ENCODE results near the gene IKZF5. TPM values are rescaled to one million over a fixed set of nuclear protein-coding genes. Genes with fewer than 3 reads are reported as not detected.

Gene IKZF5
- total and polyA plus RNA-seq, 2 experiments from 2014 or later = 6.9 to 10.5 TPM

GRCh38 chr10:122962405-122962804, 46.2 kb downstream of the IKZF5 start (continued):
- TF ChIP-seq ETS1 (IDR thresholded peaks at IDR 0.05) (no peak), EZH2phosphoT487 (IDR thresholded peaks at IDR 0.05; ENCODE audit: unreplicated experiment) (no peak), ZNF331 (CRISPR knock-in tag; IDR thresholded peaks at IDR 0.05; ENCODE audit: low read depth) (no peak), NANOG (IDR thresholded peaks at IDR 0.05; ENCODE audit: borderline replicate concordance) (no peak), STAT1 (IDR thresholded peaks at IDR 0.05; ENCODE audit: unreplicated experiment) (no peak)

- ATAC-seq (no peak), DNase-seq (ENCODE audit: low spot score) (no peak)
- no peak for TF ChIP-seq ZNF462 (CRISPR knock-in tag; IDR thresholded peaks at IDR 0.05)
- no peak overlapping the region for H3K4me3 Mint-ChIP-seq
- H3K4me2 ChIP-seq = no peak overlapping the region
- H3K79me2 ChIP-seq (replicated peaks; ENCODE audit: insufficient read depth) = no peaks in the 10 kb centered on the region
- peaks cover 12% of the 10 kb centered on the region for H3K9me2 ChIP-seq (ENCODE audit: insufficient read depth)
- no peak overlapping the region for H3K27ac ChIP-seq (ENCODE audit: low read depth)
- H3K4me3 ChIP-seq = no peak overlapping the region
- H3F3A ChIP-seq (replicated peaks; ENCODE audit: low read depth) = 0 out of 2 replicates have a peak, but pooled peaks cover 2% of the 10 kb centered on the region
- H3K4me1 Mint-ChIP-seq = peaks cover 8% of the 10 kb centered on the region
- H2AFZ ChIP-seq = no peak overlapping the region
- H3K4me1 ChIP-seq (ENCODE audit: insufficient read depth) = peaks cover 4% of the 10 kb centered on the region; the same call in 1 of the 2 replicates
- peaks cover 7% of the 10 kb centered on the region for H3K36me3 Mint-ChIP-seq (ENCODE audit: low read depth)
- peaks cover 30% of the 10 kb centered on the region for H3K27me3 ChIP-seq (ENCODE audit: insufficient read depth)
- peaks cover 37% of the 10 kb centered on the region for H3K27me3 Mint-ChIP-seq (ENCODE audit: insufficient read depth, low read depth, poor library complexity)
- no peaks in the 10 kb centered on the region; the same call in 1 of the 2 replicates for H3K36me3 ChIP-seq (ENCODE audit: insufficient read depth)
- peaks cover 18% of the 10 kb centered on the region; the same call in 2 of the 3 replicates for H3K9me3 Mint-ChIP-seq
- H3K27ac Mint-ChIP-seq = no peak overlapping the region
- H4K20me1 ChIP-seq (replicated peaks; ENCODE audit: insufficient read depth) = no peaks in the 10 kb centered on the region; the same call in 1 of the 2 replicates
Observed at GRCh38 chr10:122957474-122957873, 51.1 kb downstream of the IKZF5 start.

Measured in GM23338 (cell line).